Activated T-cell treated with anti-CD3 and anti-CD28 coated beads, Interleukin-2, amount 50 U/mL, for 24 hours (primary cell): ENCODE measurements around the gene SETBP1.

ENCODE experiments used
- DNase-seq: peaks from one replicate; pipeline ENCODE4 v3.0.0-alpha.2; 2020
- H3K27ac Mint-ChIP-seq: 2 replicates; pipeline ENCODE4 v1.8.0; 2020; ENCODE audit warnings: mild to moderate bottlenecking, mixed read lengths
- H3K27me3 Mint-ChIP-seq: 2 replicates; pipeline ENCODE4 v1.8.0; 2020; ENCODE audit warnings: mixed read lengths
- H3K36me3 Mint-ChIP-seq: 2 replicates; pipeline ENCODE4 v1.8.0; 2020; ENCODE audit warnings: low read depth, mixed read lengths
- H3K4me1 Mint-ChIP-seq: 2 replicates; pipeline ENCODE4 v1.8.0; 2020; ENCODE audit warnings: low read depth, mixed read lengths
- H3K4me3 Mint-ChIP-seq: 2 replicates; pipeline ENCODE4 v1.8.0; 2020; ENCODE audit warnings: mild to moderate bottlenecking, moderate library complexity, mixed read lengths
- H3K9me3 Mint-ChIP-seq: 2 replicates; pipeline ENCODE4 v1.8.0; 2020; ENCODE audit warnings: mixed read lengths

SETBP1 gene

GRCh38 chr18:44818668-44819403, 138.1 kb downstream of the SETBP1 start:
- H3K27ac Mint-ChIP-seq: peak overlapping the region; percentile 45
- H3K4me3 Mint-ChIP-seq: no peak overlapping the region
- H3K9me3 Mint-ChIP-seq: no peaks in the 10 kb centered on the region
- peaks cover 14% of the 10 kb centered on the region for H3K27me3 Mint-ChIP-seq
- no peaks in the 10 kb centered on the region for H3K36me3 Mint-ChIP-seq
- H3K4me1 Mint-ChIP-seq: peaks cover 23% of the 10 kb centered on the region
- DNase-seq: no peak

GRCh38 chr18:44819944-44820510, 139.3 kb downstream of the SETBP1 start:
- Mint-ChIP-seq H3K4me1 (peaks cover 29% of the 10 kb centered on the region), H3K27ac (no peak overlapping the region)

GRCh38 chr18:44821924-44822323, 141.2 kb downstream of the SETBP1 start:
- no peak for DNase-seq
- Mint-ChIP-seq H3K27ac (no peak overlapping the region), H3K4me3 (no peak overlapping the region), H3K27me3 (peaks cover 31% of the 10 kb centered on the region), H3K4me1 (peaks cover 29% of the 10 kb centered on the region), H3K36me3 (no peaks in the 10 kb centered on the region), H3K9me3 (no peaks in the 10 kb centered on the region)

More at GRCh38 chr18:44819944-44820510, 139.3 kb downstream of the SETBP1 start:
- no peak for DNase-seq
- H3K9me3 Mint-ChIP-seq: no peaks in the 10 kb centered on the region
- no peak overlapping the region for H3K4me3 Mint-ChIP-seq
- H3K36me3 Mint-ChIP-seq: no peaks in the 10 kb centered on the region
- H3K27me3 Mint-ChIP-seq: peaks cover 22% of the 10 kb centered on the region

- no peak for DNase-seq
- peaks cover 31% of the 10 kb centered on the region for H3K27me3 Mint-ChIP-seq
- peaks cover 27% of the 10 kb centered on the region for H3K4me1 Mint-ChIP-seq
- no peaks in the 10 kb centered on the region for H3K9me3 Mint-ChIP-seq
- no peaks in the 10 kb centered on the region for H3K36me3 Mint-ChIP-seq
- no peak overlapping the region for H3K27ac Mint-ChIP-seq
- no peak overlapping the region for H3K4me3 Mint-ChIP-seq
Observed at GRCh38 chr18:44823286-44823685, 142.6 kb downstream of the SETBP1 start.

- H3K36me3 Mint-ChIP-seq: no peaks in the 10 kb centered on the region
- no peaks in the 10 kb centered on the region for H3K9me3 Mint-ChIP-seq
- H3K27me3 Mint-ChIP-seq: peaks cover 31% of the 10 kb centered on the region
- DNase-seq: no peak
- peaks cover 22% of the 10 kb centered on the region for H3K4me1 Mint-ChIP-seq
- no peak overlapping the region for H3K27ac Mint-ChIP-seq
- H3K4me3 Mint-ChIP-seq: no peak overlapping the region
Observed at GRCh38 chr18:44823782-44824181, 143.1 kb downstream of the SETBP1 start.

- H3K27ac Mint-ChIP-seq: no peak overlapping the region
- no peaks in the 10 kb centered on the region for H3K36me3 Mint-ChIP-seq
- peaks cover 34% of the 10 kb centered on the region for H3K27me3 Mint-ChIP-seq
- no peak for DNase-seq
- no peak overlapping the region for H3K4me3 Mint-ChIP-seq
- peaks cover 13% of the 10 kb centered on the region for H3K4me1 Mint-ChIP-seq
- H3K9me3 Mint-ChIP-seq: no peaks in the 10 kb centered on the region
Observed at GRCh38 chr18:44824884-44825283, 144.2 kb downstream of the SETBP1 start.

GRCh38 chr18:44826418-44827259, 146.0 kb downstream of the SETBP1 start:
- no peaks in the 10 kb centered on the region for H3K9me3 Mint-ChIP-seq
- H3K27me3 Mint-ChIP-seq: peaks cover 29% of the 10 kb centered on the region
- H3K4me3 Mint-ChIP-seq: no peak overlapping the region
- H3K4me1 Mint-ChIP-seq: peaks cover 13% of the 10 kb centered on the region
- no peak overlapping the region for H3K27ac Mint-ChIP-seq
- H3K36me3 Mint-ChIP-seq: no peaks in the 10 kb centered on the region
- DNase-seq: no peak

- H3K27ac Mint-ChIP-seq: no peak overlapping the region
- peaks cover 13% of the 10 kb centered on the region for H3K4me1 Mint-ChIP-seq
- H3K4me3 Mint-ChIP-seq: no peak overlapping the region
Observed at GRCh38 chr18:44828080-44828479, 147.4 kb downstream of the SETBP1 start.

GRCh38 chr18:44830581-44830980, 149.9 kb downstream of the SETBP1 start:
- no peak for DNase-seq
- Mint-ChIP-seq H3K27ac (no peak overlapping the region), H3K4me1 (peaks cover 2% of the 10 kb centered on the region), H3K9me3 (no peaks in the 10 kb centered on the region), H3K36me3 (no peaks in the 10 kb centered on the region), H3K4me3 (no peak overlapping the region), H3K27me3 (peaks cover 11% of the 10 kb centered on the region)

More at GRCh38 chr18:44828080-44828479, 147.4 kb downstream of the SETBP1 start:
- H3K36me3 Mint-ChIP-seq: no peaks in the 10 kb centered on the region
- no peaks in the 10 kb centered on the region for H3K9me3 Mint-ChIP-seq
- no peak for DNase-seq
- peaks cover 22% of the 10 kb centered on the region for H3K27me3 Mint-ChIP-seq

- H3K4me3 Mint-ChIP-seq: no peak overlapping the region
- no peak overlapping the region for H3K27ac Mint-ChIP-seq
- peaks cover 8% of the 10 kb centered on the region for H3K4me1 Mint-ChIP-seq
- DNase-seq: no peak
- H3K36me3 Mint-ChIP-seq: no peaks in the 10 kb centered on the region
- peaks cover 3% of the 10 kb centered on the region for H3K27me3 Mint-ChIP-seq
- H3K9me3 Mint-ChIP-seq: no peaks in the 10 kb centered on the region
Observed at GRCh38 chr18:44833786-44834185, 153.1 kb downstream of the SETBP1 start.

GRCh38 chr18:44834867-44835469, 154.3 kb downstream of the SETBP1 start:
- H3K4me1 Mint-ChIP-seq: peaks cover 18% of the 10 kb centered on the region
- H3K4me3 Mint-ChIP-seq: no peak overlapping the region
- H3K36me3 Mint-ChIP-seq: no peaks in the 10 kb centered on the region
- no peaks in the 10 kb centered on the region for H3K9me3 Mint-ChIP-seq
- H3K27ac Mint-ChIP-seq: no peak overlapping the region
- peaks cover 3% of the 10 kb centered on the region for H3K27me3 Mint-ChIP-seq
- DNase-seq: no peak

GRCh38 chr18:44835703-44836102, 155.0 kb downstream of the SETBP1 start:
- Mint-ChIP-seq H3K27ac (no peak overlapping the region), H3K4me1 (peaks cover 22% of the 10 kb centered on the region), H3K36me3 (no peaks in the 10 kb centered on the region), H3K9me3 (no peaks in the 10 kb centered on the region), H3K4me3 (no peak overlapping the region), H3K27me3 (peaks cover 3% of the 10 kb centered on the region)
- DNase-seq: no peak

GRCh38 chr18:44836263-44836662, 155.6 kb downstream of the SETBP1 start:
- DNase-seq: no peak
- Mint-ChIP-seq H3K36me3 (no peaks in the 10 kb centered on the region), H3K27me3 (peaks cover 3% of the 10 kb centered on the region), H3K4me1 (peaks cover 22% of the 10 kb centered on the region), H3K27ac (no peak overlapping the region), H3K4me3 (no peak overlapping the region), H3K9me3 (no peaks in the 10 kb centered on the region)

- Mint-ChIP-seq H3K27me3 (peaks cover 3% of the 10 kb centered on the region), H3K36me3 (no peaks in the 10 kb centered on the region), H3K27ac (no peak overlapping the region), H3K4me3 (no peak overlapping the region), H3K4me1 (peaks cover 22% of the 10 kb centered on the region), H3K9me3 (no peaks in the 10 kb centered on the region)
- no peak for DNase-seq
Observed at GRCh38 chr18:44837482-44838180, 156.9 kb downstream of the SETBP1 start.
